Right lobe of liver (tissue), 4 donors: ENCODE results near the gene HSD17B12.

Experiments used
- POLR2A ChIP-seq: fragments of 450-650 bp; IDR thresholded peaks from one replicate; pipeline ENCODE4 v1.6.1; 2017; ENCODE audit warnings: antibody characterized with exemption, mild to moderate bottlenecking
- TF ChIP-seq, protein P1 (sequence below), 4 donors: fragments of 200-600 bp in 3 of 4; fragments of 450-650 bp in 1 of 4; IDR thresholded peaks; one replicate each; pipeline versions ENCODE4 v1.5.1 to v1.8.0; 2016 to 2022; ENCODE audit warnings: antibody characterized with exemption in 4 of 4, mild to moderate bottlenecking in 2 of 4
- donor health status: DM: no; HTN: no; CAD: no.
- donor health status: DM: no; HTN: no; CAD: no.
- donor health status: DM: no; HTN: yes; CAD: no.

DNA sequence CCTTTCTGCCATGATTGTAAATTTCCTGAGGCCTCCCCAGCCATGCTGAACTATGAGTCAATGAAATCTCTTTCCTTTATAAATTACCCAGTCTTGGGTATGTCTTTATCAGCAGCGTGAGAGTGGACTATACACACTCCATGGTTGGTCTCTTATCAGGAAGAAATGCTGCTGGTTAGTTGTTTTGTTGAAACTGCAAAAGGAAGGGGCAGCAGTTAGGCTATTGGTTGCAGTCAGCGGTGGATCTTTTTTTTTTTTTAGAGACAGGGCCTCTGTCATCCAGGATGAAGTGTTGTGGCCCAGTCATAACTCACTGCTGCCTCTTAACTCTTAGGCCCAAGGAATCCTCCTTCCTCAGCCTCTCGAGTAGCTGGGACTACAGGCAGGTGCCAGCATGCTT lies 51.7 kb downstream of the HSD17B12 start:
- TF ChIP-seq, protein P1, sequence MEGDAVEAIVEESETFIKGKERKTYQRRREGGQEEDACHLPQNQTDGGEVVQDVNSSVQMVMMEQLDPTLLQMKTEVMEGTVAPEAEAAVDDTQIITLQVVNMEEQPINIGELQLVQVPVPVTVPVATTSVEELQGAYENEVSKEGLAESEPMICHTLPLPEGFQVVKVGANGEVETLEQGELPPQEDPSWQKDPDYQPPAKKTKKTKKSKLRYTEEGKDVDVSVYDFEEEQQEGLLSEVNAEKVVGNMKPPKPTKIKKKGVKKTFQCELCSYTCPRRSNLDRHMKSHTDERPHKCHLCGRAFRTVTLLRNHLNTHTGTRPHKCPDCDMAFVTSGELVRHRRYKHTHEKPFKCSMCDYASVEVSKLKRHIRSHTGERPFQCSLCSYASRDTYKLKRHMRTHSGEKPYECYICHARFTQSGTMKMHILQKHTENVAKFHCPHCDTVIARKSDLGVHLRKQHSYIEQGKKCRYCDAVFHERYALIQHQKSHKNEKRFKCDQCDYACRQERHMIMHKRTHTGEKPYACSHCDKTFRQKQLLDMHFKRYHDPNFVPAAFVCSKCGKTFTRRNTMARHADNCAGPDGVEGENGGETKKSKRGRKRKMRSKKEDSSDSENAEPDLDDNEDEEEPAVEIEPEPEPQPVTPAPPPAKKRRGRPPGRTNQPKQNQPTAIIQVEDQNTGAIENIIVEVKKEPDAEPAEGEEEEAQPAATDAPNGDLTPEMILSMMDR (IDR thresholded peaks at IDR 0.05), result no peak
- TF ChIP-seq POLR2A, result no peak
